B cell (primary cell): Measurements from ENCODE around the gene ZNF148. TPM values are rescaled to one million over a fixed set of nuclear protein-coding genes. Genes with fewer than 3 reads are reported as not detected.

Experiments
- ATAC-seq: fragments of 200-7000 bp; cut with Tn5 transposase; one replicate; pipeline ENCODE4 v1.10.0; 2021; ENCODE audit warnings: low read depth, mild to moderate bottlenecking, moderate number of reproducible peaks, moderate library complexity
- CTCF ChIA-PET: fragments of 350-600 bp; sonication (Branson Sonifier 250); formaldehyde crosslinking; loops from one replicate; lab custom pipeline; 2021; ENCODE audit warnings: antibody characterized with exemption, inconsistent platforms; lab: Charles Lee
- POLR2A ChIA-PET: fragments of 350-600 bp; sonication (Branson Sonifier 250); formaldehyde crosslinking; loops from one replicate; lab custom pipeline; 2021; ENCODE audit warnings: antibody characterized with exemption; lab: Charles Lee
- DNase-seq: peaks from one replicate; pipeline ENCODE4 v3.0.0; 2013
- H2AFZ ChIP-seq: 2 replicates; pipeline ENCODE4 v1.6.1; 2012; ENCODE audit warnings: mild to moderate bottlenecking, low read depth, low read length; ENCODE audit not compliant: insufficient read depth, poor library complexity, severe bottlenecking
- H3K27ac ChIP-seq, 2 donors: 1 replicate in 1 of 2; 2 replicates in 1 of 2; pipeline ENCODE4 v1.5.1; 2012 to 2013; ENCODE audit warnings: low read length in 2 of 2, mild to moderate bottlenecking in 2 of 2, moderate library complexity in 1 of 2
- H3K27me3 ChIP-seq, 4 experiments: fragments of 200-600 bp in 1 of 4; sonication (generic) in 1 of 4; replicated peaks in 1 of 4; 1 replicate in 2 of 4; 2 replicates in 2 of 4; pipeline versions ENCODE4 v1.6.1 to v1.7.0; 2013 to 2016; ENCODE audit warnings: low read length in 3 of 4, mild to moderate bottlenecking in 2 of 4, mixed read lengths in 1 of 4, moderate library complexity in 1 of 4; ENCODE audit not compliant: insufficient read depth in 4 of 4, control insufficient read depth in 3 of 4; ENCODE audit errors: control extremely low read depth in 1 of 4
- H3K36me3 ChIP-seq, 2 experiments: replicated peaks in 1 of 2; 1 replicate in 1 of 2; 2 replicates in 1 of 2; pipeline versions ENCODE4 v1.6.1 to v1.7.1; 2013; ENCODE audit warnings: low read length in 1 of 2; ENCODE audit not compliant: insufficient read depth in 2 of 2, control insufficient read depth in 1 of 2; ENCODE audit errors: control extremely low read depth in 1 of 2, extremely low read depth in 1 of 2
- H3K4me1 ChIP-seq, 2 donors: fragments of 200-600 bp in 1 of 2; sonication (generic) in 1 of 2; 1 replicate in 1 of 2; 2 replicates in 1 of 2; pipeline versions ENCODE4 v1.5.1 to v1.6.1; 2013 to 2017; ENCODE audit warnings: low read length in 2 of 2; ENCODE audit not compliant: control insufficient read depth in 2 of 2, insufficient read depth in 2 of 2
- H3K4me2 ChIP-seq: replicated peaks from 2 replicates; pipeline ENCODE3; 2012; ENCODE audit warnings: mild to moderate bottlenecking, low read depth, low read length; ENCODE audit not compliant: poor library complexity, severe bottlenecking
- H3K4me3 ChIP-seq, 5 experiments: fragments of 200-600 bp in 1 of 5; sonication (generic) in 1 of 5; 1 replicate in 3 of 5; 2 replicates in 2 of 5; pipeline versions ENCODE4 v1.5.1 to v1.7.0; 2011 to 2016; ENCODE audit warnings: low read length in 4 of 5, mild to moderate bottlenecking in 4 of 5, low read depth in 2 of 5, control low read depth in 1 of 5, moderate library complexity in 1 of 5; ENCODE audit not compliant: insufficient read depth in 1 of 5; ENCODE audit errors: control extremely low read depth in 1 of 5, extremely low read depth in 1 of 5
- H3K79me2 ChIP-seq: fragments of 200-600 bp; sonication (generic); one replicate; pipeline ENCODE4 v1.6.0; 2016; ENCODE audit warnings: low read length; ENCODE audit not compliant: control insufficient read depth, insufficient read depth
- H3K9ac ChIP-seq: fragments of 200-600 bp; sonication (generic); 2 replicates; pipeline ENCODE4 v1.6.1; 2017; ENCODE audit warnings: mild to moderate bottlenecking, low read length, moderate library complexity
- H3K9me3 ChIP-seq, 3 donors: one replicate each; pipeline versions ENCODE4 v1.6.1 to v1.7.1; 2013; ENCODE audit warnings: low read length in 2 of 3; ENCODE audit not compliant: control insufficient read depth in 2 of 3, insufficient read depth in 1 of 3; ENCODE audit errors: control extremely low read depth in 1 of 3
- H4K20me1 ChIP-seq: 2 replicates; pipeline ENCODE4 v1.6.0; 2012; ENCODE audit warnings: mild to moderate bottlenecking, low read length; ENCODE audit not compliant: insufficient read depth, control insufficient read depth, poor library complexity, severe bottlenecking
- H3K27ac Mint-ChIP-seq: one replicate; pipeline ENCODE4 v1.8.0; 2021; ENCODE audit warnings: mixed read lengths
- H3K27me3 Mint-ChIP-seq: one replicate; pipeline ENCODE4 v1.8.0; 2021; ENCODE audit warnings: mixed read lengths
- H3K4me1 Mint-ChIP-seq: one replicate; pipeline ENCODE4 v1.8.0; 2021; ENCODE audit warnings: mixed read lengths
- H3K4me3 Mint-ChIP-seq: one replicate; pipeline ENCODE4 v1.8.0; 2021; ENCODE audit warnings: mixed read lengths
- H3K9me3 Mint-ChIP-seq: one replicate; pipeline ENCODE4 v1.8.0; 2022; ENCODE audit warnings: mixed read lengths; ENCODE audit not compliant: insufficient read depth
- EZH2 ChIP-seq: IDR thresholded peaks from 2 replicates; pipeline ENCODE4 v1.6.1; 2012; ENCODE audit warnings: borderline replicate concordance, low read depth, mild to moderate bottlenecking, moderate library complexity, low read length; ENCODE audit not compliant: insufficient read depth, poor library complexity, severe bottlenecking
- WGBS: methylation state at CpG from one replicate; pipeline ENCODE4 v1.1.5; 2013; ENCODE audit warnings: missing lambda C conversion rate; ENCODE audit not compliant: insufficient coverage; 5-methylcytosine and 5-hydroxymethylcytosine counted together
- intact Hi-C: fragments of 100-400 bp; cut with micrococcal nuclease; formaldehyde crosslinking; loops from one replicate; pipeline ENCODE4 v1.10.0; 2022
- polyA plus RNA-seq: library from polyadenylated mRNA; depleted of rRNA; stranded (reverse); fragments of >200 nt; gene quantifications from 2 replicates; pipeline ENCODE4 v1.2.3, GENCODE V29; 2012
- total RNA-seq, 2 donors: library from RNA; stranded (reverse); fragments of 120-200 nt in 1 of 2; gene quantifications; 1 replicate in 1 of 2; 2 replicates in 1 of 2; pipeline versions ENCODE4 v1.2.3 to v1.2.4, GENCODE V29; 2013 to 2022
- TF ChIP-seq, protein P1 (sequence below): fragments of 200-600 bp; IDR thresholded peaks from one replicate; pipeline ENCODE4 v1.8.0; 2022; ENCODE audit warnings: antibody characterized with exemption, mild to moderate bottlenecking

Gene ZNF148
- total and polyA plus RNA-seq, 2 donors (not counting 1 experiment from before 2014, with no cell fraction given): 8.1 to 71.5 TPM

DNA sequence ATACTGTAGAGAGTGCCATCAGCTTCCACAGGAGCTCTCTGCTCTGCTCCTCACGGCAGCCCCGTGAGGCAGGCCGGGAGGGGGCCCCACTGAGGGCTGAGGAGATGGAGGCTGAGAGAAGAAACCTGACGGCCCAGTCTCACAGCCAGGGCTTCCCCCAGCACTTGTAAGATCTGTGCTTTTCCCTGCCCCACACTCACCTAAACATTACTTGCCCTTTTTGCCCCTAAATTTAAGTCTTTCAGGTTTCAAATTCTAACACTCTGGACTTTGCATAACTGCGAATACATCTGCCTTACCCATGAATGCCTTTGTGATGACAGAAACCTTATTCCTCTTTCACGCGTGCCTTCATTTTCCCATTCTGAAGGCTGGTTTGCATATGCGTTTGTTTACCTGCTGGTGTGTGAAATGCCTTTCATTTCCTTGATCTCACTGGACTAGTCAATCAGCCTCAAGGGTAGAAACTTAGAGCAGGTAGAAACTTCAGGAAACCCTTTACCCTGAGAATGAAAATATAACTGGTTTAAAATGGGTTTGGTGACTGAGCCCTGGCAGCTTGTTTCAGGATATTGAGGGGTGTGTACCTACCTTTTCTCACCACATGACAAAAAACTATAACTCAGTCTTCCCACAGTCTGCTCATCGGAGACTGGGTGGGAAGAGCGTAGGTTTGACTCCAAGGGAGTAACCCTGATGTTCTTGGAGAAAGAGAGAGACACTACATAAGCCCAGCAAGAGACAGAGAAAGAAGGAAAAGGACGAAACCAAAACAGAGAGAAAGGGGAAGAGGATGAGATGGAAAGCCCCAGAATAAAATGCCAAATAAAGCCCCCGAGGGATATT, 182.7 kb downstream of the ZNF148 start:
- POLR2A ChIA-PET: interaction anchor here (0.7 kb wide), 1 partner anchor 13 kb away, joined by 4 read pairs; no protein-coding TSS in a partner anchor
- no peak overlapping the region for H3K4me3 ChIP-seq

More for the DNA sequence above, 182.7 kb downstream of the ZNF148 start:
- CTCF ChIA-PET: no interaction called here
- peak overlapping the region; percentile 12 for H3K27ac Mint-ChIP-seq
- TF ChIP-seq, protein P1, sequence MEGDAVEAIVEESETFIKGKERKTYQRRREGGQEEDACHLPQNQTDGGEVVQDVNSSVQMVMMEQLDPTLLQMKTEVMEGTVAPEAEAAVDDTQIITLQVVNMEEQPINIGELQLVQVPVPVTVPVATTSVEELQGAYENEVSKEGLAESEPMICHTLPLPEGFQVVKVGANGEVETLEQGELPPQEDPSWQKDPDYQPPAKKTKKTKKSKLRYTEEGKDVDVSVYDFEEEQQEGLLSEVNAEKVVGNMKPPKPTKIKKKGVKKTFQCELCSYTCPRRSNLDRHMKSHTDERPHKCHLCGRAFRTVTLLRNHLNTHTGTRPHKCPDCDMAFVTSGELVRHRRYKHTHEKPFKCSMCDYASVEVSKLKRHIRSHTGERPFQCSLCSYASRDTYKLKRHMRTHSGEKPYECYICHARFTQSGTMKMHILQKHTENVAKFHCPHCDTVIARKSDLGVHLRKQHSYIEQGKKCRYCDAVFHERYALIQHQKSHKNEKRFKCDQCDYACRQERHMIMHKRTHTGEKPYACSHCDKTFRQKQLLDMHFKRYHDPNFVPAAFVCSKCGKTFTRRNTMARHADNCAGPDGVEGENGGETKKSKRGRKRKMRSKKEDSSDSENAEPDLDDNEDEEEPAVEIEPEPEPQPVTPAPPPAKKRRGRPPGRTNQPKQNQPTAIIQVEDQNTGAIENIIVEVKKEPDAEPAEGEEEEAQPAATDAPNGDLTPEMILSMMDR: peak; percentile 23
- no peak for TF ChIP-seq EZH2
- no peaks in the 10 kb centered on the region for H3K36me3 ChIP-seq
- H3K4me1 ChIP-seq: peaks cover 0 to 11% of the 10 kb centered on the region in 2 donors
- no peak overlapping the region for H3K27ac ChIP-seq
- peak; percentile 43 for DNase-seq
- H2AFZ ChIP-seq: peak overlapping the region; percentile 57
- peaks cover 0 to 2% (median 0%) of the 10 kb centered on the region in 3 donors for H3K9me3 ChIP-seq
- ATAC-seq: peak; percentile 63
- peaks cover 13% of the 10 kb centered on the region for H3K4me1 Mint-ChIP-seq
- H3K9ac ChIP-seq: peak overlapping the region; percentile 15
- H3K27me3 Mint-ChIP-seq: no peaks in the 10 kb centered on the region
- H3K4me3 Mint-ChIP-seq: peak overlapping the region; percentile 66
- intact Hi-C loops: no loop called here
- H3K27me3 ChIP-seq: no peaks in the 10 kb centered on the region
- H3K9me3 Mint-ChIP-seq: no peaks in the 10 kb centered on the region
- peak overlapping the region; percentile 48 for H3K4me2 ChIP-seq
- H4K20me1 ChIP-seq: no peaks in the 10 kb centered on the region
- WGBS: 43% methylated on average over 6 of the region's 12 CpGs
- H3K79me2 ChIP-seq: no peaks in the 10 kb centered on the region
